ENCODE data around the gene GRXCR1. TPM values are rescaled to one million over a fixed set of nuclear protein-coding genes. Genes with fewer than 3 reads are reported as not detected.
A peak's percentile ranks its signal among the peaks of the same experiment; 100 is the strongest.

Gene GRXCR1
- total RNA-seq, 1 donor from 2014 or later = not detected

DNA sequence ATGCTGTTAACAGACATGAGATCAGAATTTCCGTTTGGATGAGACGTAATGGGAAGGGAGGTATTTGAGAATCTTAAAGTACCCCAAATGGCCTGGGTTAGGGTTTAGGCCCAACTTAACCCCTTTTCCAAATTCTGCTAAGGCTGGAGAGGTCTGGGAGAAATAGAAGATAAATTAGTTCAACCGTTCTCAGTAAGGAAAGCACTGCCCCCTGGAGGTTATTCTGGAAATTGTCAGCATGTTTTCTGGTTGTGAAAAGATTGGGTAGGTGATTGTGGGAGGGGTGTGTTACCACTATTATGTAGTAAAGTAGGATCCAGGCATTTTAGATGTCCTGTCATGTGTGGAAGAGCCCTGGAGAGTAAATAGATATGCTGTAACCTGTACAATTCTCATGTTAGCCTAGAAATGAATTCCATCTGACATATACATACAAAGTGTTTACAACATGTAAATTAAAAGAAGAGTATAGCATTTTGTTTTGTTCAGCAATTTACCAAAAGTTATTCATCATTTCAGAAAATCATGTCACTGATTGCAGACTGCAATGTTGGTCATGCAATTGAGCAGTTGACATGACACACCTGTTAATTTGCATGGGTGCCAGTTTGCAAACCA lies 26.8 kb upstream of the GRXCR1 start:
- H3K27me3 Mint-ChIP-seq (ENCODE audit: unreplicated experiment) = no peaks in the 10 kb centered on the region
- TF ChIP-seq, protein P1, sequence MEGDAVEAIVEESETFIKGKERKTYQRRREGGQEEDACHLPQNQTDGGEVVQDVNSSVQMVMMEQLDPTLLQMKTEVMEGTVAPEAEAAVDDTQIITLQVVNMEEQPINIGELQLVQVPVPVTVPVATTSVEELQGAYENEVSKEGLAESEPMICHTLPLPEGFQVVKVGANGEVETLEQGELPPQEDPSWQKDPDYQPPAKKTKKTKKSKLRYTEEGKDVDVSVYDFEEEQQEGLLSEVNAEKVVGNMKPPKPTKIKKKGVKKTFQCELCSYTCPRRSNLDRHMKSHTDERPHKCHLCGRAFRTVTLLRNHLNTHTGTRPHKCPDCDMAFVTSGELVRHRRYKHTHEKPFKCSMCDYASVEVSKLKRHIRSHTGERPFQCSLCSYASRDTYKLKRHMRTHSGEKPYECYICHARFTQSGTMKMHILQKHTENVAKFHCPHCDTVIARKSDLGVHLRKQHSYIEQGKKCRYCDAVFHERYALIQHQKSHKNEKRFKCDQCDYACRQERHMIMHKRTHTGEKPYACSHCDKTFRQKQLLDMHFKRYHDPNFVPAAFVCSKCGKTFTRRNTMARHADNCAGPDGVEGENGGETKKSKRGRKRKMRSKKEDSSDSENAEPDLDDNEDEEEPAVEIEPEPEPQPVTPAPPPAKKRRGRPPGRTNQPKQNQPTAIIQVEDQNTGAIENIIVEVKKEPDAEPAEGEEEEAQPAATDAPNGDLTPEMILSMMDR (IDR thresholded peaks at IDR 0.05; ENCODE audit: unreplicated experiment) = peak; percentile 92
- DNase-seq (ENCODE audit: low spot score) = peak; percentile 63
- H3K4me1 Mint-ChIP-seq (ENCODE audit: unreplicated experiment) = no peaks in the 10 kb centered on the region
- H3K9me3 Mint-ChIP-seq (ENCODE audit: unreplicated experiment) = no peaks in the 10 kb centered on the region
- H3K36me3 Mint-ChIP-seq (ENCODE audit: low read depth, unreplicated experiment) = no peaks in the 10 kb centered on the region
- H3K4me3 Mint-ChIP-seq (ENCODE audit: unreplicated experiment) = no peak overlapping the region
- H3K27ac Mint-ChIP-seq (ENCODE audit: unreplicated experiment) = no peak overlapping the region

DNA sequence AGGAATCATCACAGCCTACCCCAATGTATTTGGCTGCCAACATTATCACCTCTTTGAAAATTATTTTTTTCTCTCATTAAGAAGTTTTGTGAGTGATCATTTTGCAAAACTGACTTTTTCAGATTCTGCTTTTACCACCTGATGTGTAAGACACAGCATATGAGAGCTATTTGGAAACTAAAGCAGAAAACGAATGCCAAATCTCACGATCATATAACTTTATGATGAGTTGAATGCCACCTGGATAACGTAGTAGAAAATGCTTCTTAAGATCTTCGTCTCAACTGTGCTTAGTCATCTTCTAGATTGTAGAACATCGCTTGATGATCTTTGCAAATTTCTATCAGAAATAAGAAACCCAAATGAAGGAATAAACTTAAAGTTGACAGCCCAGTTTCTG lies 21.3 kb upstream of the GRXCR1 start:
- H3K4me3 Mint-ChIP-seq (ENCODE audit: unreplicated experiment) = no peak overlapping the region
- TF ChIP-seq, protein P1 (IDR thresholded peaks at IDR 0.05; ENCODE audit: unreplicated experiment) = no peak
- H3K4me1 Mint-ChIP-seq (ENCODE audit: unreplicated experiment) = peaks cover 11% of the 10 kb centered on the region
- H3K9me3 Mint-ChIP-seq (ENCODE audit: unreplicated experiment) = no peaks in the 10 kb centered on the region
- no peak overlapping the region for H3K27ac Mint-ChIP-seq (ENCODE audit: unreplicated experiment)
- DNase-seq (ENCODE audit: low spot score) = no peak
- H3K36me3 Mint-ChIP-seq (ENCODE audit: low read depth, unreplicated experiment) = no peaks in the 10 kb centered on the region
- no peaks in the 10 kb centered on the region for H3K27me3 Mint-ChIP-seq (ENCODE audit: unreplicated experiment)

DNA sequence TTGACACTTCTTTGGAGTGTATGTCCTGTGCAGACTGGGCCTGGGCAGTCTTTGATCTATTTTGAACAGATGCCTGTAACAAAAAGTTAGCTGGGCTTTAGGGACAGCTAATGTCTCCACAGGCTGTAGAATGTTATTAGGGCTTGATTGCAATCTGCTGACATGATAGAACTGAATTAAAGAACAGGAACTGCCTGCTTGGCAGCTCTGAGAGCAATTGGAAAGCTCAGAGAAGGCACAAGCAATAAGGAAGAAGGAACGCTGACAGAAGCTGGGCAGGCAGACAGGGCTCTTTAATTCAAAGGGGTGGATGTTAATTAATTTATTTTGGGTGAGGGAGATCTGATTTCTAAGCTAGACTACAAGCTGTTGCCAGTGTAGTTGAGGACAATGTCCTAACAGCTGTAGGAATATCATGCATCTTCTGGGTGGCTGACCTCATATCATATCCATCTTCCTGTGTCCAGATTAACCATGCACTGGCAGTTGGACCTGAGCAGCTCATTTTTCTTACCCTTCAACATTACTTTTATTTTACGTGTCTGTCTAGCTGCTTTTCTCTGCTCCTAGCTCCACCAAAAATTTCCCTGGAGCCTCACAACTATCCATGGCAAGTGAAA lies 20.7 kb upstream of the GRXCR1 start:
- TF ChIP-seq, protein P1 (IDR thresholded peaks at IDR 0.05; ENCODE audit: unreplicated experiment) = no peak
- H3K4me3 Mint-ChIP-seq (ENCODE audit: unreplicated experiment) = no peak overlapping the region
- H3K9me3 Mint-ChIP-seq (ENCODE audit: unreplicated experiment) = no peaks in the 10 kb centered on the region
- no peak for DNase-seq (ENCODE audit: low spot score)
- no peaks in the 10 kb centered on the region for H3K36me3 Mint-ChIP-seq (ENCODE audit: low read depth, unreplicated experiment)
- peaks cover 11% of the 10 kb centered on the region for H3K4me1 Mint-ChIP-seq (ENCODE audit: unreplicated experiment)
- H3K27me3 Mint-ChIP-seq (ENCODE audit: unreplicated experiment) = no peaks in the 10 kb centered on the region
- H3K27ac Mint-ChIP-seq (ENCODE audit: unreplicated experiment) = no peak overlapping the region

DNA sequence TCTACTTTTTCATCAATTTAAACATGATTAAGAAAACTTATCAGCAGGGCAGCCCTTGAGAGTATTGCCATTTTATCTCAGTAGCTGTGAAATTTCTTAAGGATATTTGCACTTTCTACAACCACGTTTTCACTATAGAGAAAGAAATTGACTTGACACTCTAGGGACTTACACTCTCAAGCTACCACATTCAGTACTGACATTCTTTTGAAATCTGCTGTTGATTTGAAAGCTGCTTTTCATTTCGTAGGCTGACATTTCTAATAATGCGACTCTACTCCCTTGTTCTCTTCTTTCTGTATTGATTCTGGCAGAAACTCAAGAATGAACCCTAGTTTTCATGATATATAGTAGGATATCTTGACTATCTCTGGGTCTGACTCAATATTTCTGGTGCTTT lies 13.7 kb upstream of the GRXCR1 start:
- no peaks in the 10 kb centered on the region for H3K27me3 Mint-ChIP-seq (ENCODE audit: unreplicated experiment)
- H3K36me3 Mint-ChIP-seq (ENCODE audit: low read depth, unreplicated experiment) = no peaks in the 10 kb centered on the region
- H3K4me1 Mint-ChIP-seq (ENCODE audit: unreplicated experiment) = no peaks in the 10 kb centered on the region
- TF ChIP-seq, protein P1 (IDR thresholded peaks at IDR 0.05; ENCODE audit: unreplicated experiment) = no peak
- DNase-seq (ENCODE audit: low spot score) = no peak
- no peak overlapping the region for H3K4me3 Mint-ChIP-seq (ENCODE audit: unreplicated experiment)
- H3K27ac Mint-ChIP-seq (ENCODE audit: unreplicated experiment) = no peak overlapping the region
- no peaks in the 10 kb centered on the region for H3K9me3 Mint-ChIP-seq (ENCODE audit: unreplicated experiment)

DNA sequence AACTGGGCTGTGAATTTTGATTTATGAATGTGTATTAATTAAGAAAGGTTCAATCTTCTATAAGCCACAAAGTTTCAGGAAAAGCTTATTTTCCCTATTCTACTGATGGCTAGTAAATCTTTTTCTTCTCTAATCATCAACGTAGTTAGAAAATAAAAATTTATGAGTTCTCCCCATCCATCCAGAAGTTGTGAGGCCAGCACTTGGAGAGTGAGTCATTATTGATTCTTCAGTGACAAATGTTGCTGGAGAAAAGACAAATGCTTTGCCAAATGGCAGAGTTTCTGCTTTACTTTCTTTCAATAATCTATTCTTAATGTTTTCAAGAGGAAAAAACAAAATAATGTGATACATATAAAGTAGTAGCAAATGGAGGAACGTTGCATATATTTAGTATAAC lies 11.3 kb upstream of the GRXCR1 start:
- no peaks in the 10 kb centered on the region for H3K9me3 Mint-ChIP-seq (ENCODE audit: unreplicated experiment)
- H3K4me1 Mint-ChIP-seq (ENCODE audit: unreplicated experiment) = no peaks in the 10 kb centered on the region
- no peaks in the 10 kb centered on the region for H3K27me3 Mint-ChIP-seq (ENCODE audit: unreplicated experiment)
- no peak overlapping the region for H3K27ac Mint-ChIP-seq (ENCODE audit: unreplicated experiment)
- no peak for DNase-seq (ENCODE audit: low spot score)
- no peaks in the 10 kb centered on the region for H3K36me3 Mint-ChIP-seq (ENCODE audit: low read depth, unreplicated experiment)
- TF ChIP-seq, protein P1 (IDR thresholded peaks at IDR 0.05; ENCODE audit: unreplicated experiment) = no peak
- H3K4me3 Mint-ChIP-seq (ENCODE audit: unreplicated experiment) = no peak overlapping the region
